MM.1S (cell line): ENCODE results near the gene ADAMTS6.

Experiments
- EZH2 ChIP-seq: fragments of 300-600 bp; sonication (generic); optimal IDR thresholded peaks from 2 replicates; pipeline ENCODE3; 2017; ENCODE audit warnings: low read depth, mild to moderate bottlenecking, antibody characterized with exemption, low read length, mixed read lengths
- EZH2phosphoT487 ChIP-seq: fragments of 300-600 bp; sonication (generic); IDR thresholded peaks from 2 replicates; pipeline ENCODE4 v1.6.1; 2018; ENCODE audit warnings: antibody characterized with exemption, low read length
- TF ChIP-seq, protein P1 (sequence below): fragments of 300-600 bp; sonication (generic); IDR thresholded peaks from 2 replicates; pipeline ENCODE4 v1.5.1; 2016; ENCODE audit warnings: antibody characterized with exemption, low read length, mixed read lengths

GRCh38 chr5:65485405-65485804 lies 3.7 kb upstream of the ADAMTS6 start:
- TF ChIP-seq, protein P1, sequence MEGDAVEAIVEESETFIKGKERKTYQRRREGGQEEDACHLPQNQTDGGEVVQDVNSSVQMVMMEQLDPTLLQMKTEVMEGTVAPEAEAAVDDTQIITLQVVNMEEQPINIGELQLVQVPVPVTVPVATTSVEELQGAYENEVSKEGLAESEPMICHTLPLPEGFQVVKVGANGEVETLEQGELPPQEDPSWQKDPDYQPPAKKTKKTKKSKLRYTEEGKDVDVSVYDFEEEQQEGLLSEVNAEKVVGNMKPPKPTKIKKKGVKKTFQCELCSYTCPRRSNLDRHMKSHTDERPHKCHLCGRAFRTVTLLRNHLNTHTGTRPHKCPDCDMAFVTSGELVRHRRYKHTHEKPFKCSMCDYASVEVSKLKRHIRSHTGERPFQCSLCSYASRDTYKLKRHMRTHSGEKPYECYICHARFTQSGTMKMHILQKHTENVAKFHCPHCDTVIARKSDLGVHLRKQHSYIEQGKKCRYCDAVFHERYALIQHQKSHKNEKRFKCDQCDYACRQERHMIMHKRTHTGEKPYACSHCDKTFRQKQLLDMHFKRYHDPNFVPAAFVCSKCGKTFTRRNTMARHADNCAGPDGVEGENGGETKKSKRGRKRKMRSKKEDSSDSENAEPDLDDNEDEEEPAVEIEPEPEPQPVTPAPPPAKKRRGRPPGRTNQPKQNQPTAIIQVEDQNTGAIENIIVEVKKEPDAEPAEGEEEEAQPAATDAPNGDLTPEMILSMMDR, result no peak
- TF ChIP-seq EZH2phosphoT487 (no peak), EZH2 (no peak)
